Stimulated activated CD8-positive, alpha-beta memory T cell treated with anti-CD3 and anti-CD28 coated beads, Interleukin-2, amount 100 ng/mL, for 48 hours (primary cell): ENCODE data around the gene SLC38A6.

Experiments used
- DNase-seq, 2 donors: peaks; one replicate each; pipeline ENCODE4 v3.0.0-alpha.2; 2020; ENCODE audit warnings: low read depth in 2 of 2

Gene SLC38A6

DNA sequence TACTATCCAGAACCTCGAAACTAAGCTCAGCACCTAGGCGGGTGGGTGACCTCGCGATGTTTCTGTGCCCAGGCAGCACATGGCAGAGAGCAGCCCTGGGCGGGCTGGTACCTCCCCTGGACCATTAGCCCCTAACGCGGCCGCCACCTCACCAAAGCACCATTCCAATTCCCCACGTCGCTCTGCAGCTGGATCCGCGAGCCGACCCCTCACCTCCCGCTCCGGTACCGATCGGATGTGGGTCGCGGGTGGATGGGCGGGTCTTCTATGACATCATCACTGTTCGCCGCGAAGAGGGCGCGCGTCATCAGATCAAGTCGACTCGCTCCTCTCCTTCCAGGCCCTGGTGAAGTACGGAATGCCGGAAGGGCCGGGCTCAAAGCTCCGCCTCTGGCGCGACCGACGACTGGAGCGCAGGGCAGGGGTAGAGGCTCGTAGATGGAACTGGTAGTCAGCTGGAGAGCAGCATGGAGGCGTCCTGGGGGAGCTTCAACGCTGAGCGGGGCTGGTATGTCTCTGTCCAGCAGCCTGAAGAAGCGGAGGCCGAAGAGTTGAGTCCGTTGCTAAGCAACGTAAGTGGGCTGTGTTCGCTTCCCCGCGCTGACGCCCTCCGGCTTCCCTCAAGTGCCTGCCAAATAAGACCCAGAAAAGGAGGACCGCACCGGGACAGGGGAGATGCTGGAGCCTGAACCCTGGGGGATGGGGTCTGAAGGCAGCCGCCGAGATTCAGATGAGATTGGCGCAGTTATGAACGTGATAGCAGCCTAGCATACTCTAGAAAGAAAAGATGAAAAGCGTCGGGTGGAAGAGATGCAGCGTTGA is at the start of gene SLC38A6, which contains the start of gene TRMT5:
Gene SLC38A6 (plus strand): TSS at position 435 of the 822 bp plus-strand sequence. CDS start 33 bp downstream, at position 468.
Gene TRMT5 (minus strand): TSS at position 269 of the 822 bp plus-strand sequence. CDS start 106 bp downstream, at position 163.
- DNase-seq, result peak; percentile 72 to 88

DNA sequence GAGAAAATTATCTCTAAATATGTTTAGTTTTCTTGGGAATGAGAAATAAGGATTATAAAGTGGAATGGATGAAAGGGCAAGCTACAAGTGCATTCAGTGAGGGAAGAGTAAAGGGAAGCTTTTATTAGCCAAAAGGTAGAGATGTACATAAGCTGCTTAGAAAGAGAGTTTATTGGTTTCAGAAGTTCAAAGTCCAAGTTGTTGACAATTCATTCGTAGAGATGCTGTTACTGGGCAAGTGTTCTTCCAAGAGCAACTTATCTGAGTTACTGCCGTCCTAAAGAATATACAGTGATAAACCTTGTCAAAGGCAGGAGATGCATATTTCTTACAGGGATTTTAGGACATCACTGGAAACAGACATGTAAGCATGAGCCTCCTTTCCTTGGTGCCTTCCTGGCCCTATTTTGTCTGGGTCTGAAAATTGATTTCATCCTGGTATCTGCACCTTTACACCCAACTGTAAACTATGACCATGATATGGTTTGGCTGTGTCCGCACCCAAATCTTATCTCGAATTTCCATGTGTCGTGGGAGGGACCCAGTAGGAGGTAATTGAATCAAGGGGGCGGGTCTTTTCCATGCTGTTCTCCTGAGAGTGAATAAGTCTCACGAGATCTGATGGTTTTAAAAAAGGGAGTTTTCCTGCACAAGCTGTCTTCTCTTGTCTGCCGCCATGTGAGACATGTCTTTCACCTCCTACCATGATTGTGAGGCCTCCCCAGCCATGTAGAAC is 47.0 kb upstream of the SLC38A6 start:
- DNase-seq, result no peak

DNA sequence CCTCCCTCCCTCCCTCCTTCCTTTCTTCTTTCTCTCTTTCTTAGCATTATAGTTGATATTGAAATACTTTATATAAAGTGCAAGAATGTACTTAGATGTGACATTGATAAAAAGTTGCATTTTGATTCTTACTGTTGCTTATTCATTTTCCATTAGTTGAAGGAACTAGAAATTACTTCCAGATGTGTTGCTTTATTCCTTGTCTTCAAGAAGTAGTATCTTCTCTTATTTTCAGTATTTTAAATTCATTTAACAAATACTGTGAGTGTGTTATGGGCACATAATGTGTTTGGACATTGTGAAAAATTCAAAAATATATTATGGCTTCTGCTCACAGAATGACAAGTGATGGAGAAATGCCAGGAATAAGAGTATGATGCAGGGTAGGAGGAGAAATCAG is 45.7 kb upstream of the SLC38A6 start:
- no peak for DNase-seq

DNA sequence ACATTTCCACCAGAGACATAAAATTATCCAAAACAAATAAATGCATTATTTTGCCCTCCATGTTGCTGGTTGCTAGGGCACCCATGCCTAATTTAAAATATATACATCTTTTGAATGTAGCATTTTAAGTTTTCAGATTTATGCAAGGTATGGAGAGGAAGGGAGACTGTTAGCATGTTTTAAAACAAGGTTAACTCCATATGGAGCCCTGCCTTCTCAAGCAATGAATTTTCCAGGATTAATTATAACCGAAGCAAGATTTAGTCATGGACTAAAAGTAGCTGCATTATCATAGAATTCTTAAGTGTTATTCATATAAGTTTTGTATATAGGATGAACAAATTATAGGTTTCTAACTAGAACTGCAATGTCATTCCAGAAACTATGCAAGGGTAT is 37.4 kb upstream of the SLC38A6 start:
- DNase-seq, result no peak

GRCh38 chr14:60944204-60944603 is 36.8 kb upstream of the SLC38A6 start:
- no peak for DNase-seq

DNA sequence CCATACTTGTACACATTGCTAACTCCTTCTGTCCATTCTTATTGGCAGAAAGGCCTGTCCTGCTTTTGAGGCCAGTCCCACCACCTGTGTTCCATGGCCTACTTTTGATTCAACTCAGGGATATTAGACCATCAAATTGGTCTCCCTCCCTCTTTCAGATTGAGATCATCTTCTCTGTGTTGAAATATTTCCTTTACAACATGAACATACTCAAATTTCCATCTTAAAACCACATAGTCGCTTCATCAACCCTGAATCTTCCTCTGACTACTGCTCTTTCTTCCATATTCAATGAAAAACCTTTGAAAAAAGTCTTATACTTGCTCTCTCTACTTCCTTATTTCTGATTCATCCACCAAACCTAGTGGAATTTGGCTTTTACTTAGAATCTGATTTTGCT is 35.1 kb upstream of the SLC38A6 start:
- no peak for DNase-seq

DNA sequence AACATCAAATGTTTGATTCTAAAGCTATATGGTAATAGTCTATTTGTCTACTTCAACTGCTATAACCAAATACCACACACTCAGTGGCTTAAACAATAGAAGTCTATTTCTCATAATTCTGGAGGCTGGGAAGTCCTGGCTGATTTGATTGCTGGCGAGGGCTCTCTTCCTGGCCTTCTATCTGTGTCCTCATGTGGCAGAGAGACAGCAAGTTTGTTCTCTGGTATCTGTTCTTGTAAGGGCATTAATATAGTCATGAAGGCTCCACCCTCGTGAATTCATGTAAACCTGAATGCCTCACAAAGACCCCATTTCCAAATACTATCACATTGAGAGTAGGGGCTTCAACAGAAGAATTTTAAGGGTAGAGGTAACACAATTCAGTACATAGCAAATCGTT is 34.3 kb upstream of the SLC38A6 start:
- no peak for DNase-seq

DNA sequence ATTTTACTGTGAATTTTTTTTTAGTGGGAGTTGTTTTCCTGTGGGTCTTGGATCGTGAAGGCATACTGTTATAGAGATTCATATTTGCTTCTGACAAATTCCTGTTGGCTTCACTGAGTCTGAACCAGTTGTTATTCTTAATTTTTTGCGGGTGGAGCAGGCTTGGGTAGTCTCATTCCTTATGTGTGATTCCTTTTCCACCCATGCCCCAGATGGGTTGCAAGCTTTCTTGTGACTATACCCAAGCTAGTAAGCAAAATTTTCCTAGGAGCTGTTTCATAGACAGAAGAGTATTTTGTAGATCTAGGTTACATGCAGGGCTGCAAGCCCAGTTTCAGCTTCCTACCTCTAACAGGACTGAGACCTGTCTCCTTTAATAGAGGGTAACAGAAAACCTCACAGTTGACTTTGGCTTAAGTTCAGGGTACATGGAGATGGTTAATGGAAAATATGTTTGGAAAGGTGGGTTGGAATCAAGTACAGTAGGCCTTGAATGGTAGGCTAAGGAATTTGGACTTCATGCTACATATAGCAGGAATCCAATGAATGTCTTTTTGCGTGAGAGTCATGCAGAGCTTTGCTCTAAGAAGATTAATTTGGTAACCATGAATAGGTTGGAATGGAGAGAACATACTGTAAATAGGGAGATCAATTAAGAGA is 29.1 kb upstream of the SLC38A6 start:
- DNase-seq, result no peak

GRCh38 chr14:60956202-60956601 is 24.8 kb upstream of the SLC38A6 start:
- no peak for DNase-seq

- no peak for DNase-seq
Measured at GRCh38 chr14:60956632-60957031, 24.4 kb upstream of the SLC38A6 start.

- DNase-seq, result no peak
Measured at GRCh38 chr14:60958146-60958545, 22.9 kb upstream of the SLC38A6 start.

DNA sequence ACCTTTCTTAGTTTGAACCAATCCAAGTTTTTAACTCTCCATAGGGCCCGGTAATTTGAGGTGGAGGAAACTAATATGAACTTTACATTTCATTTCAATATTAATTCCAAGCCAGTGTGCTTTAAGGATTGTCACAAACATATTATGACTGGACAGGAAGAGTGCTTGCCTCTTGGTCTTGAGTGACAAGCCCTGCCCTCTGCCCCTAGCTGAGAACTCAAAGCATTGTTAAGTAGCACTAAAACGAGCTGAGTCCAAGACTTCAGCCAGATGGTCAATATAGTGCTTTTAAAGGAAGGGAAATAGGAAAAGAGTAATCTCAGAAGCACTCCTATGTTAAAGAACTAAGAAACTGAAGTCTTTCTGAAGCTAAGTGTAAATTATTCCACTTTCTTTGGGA is 17.3 kb upstream of the SLC38A6 start:
- DNase-seq, result no peak

DNA sequence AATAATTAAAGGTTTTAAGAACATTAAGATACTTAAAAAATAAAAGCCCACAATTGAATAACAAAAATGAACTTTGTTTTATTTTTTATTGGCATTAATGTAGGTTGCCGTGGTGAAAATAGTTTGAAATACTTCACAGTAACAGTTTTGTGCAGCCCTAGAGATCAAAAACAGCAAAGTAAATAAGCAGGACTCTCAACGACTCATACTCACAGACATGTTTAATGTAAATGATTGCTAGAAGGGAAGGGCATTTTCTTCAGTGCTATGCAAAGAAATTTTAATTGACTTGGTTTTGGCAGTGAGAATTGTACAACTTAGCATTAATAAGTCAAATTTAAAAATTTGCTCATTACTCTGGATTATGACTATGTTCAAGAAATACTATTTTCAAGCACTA is 16.1 kb upstream of the SLC38A6 start:
- DNase-seq, result no peak

DNA sequence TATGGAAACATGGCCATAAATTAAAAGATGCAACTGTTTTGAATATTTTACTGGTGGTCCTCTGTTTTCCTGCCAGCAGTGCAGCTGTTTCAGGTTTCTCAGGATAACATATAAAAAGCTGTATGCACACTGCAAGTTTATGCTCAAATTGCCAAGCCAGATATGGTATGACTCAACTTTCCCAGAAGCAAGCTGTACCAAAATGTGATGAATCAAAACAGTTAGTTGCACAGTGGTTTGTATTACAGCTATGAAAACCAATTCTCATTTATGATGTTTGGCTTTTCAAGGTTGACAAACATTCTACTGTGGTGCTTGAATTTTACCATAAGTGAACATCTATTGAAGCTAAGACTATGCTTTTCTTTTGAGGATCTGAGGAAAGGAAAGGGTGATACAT is 15.6 kb upstream of the SLC38A6 start:
- no peak for DNase-seq

DNA sequence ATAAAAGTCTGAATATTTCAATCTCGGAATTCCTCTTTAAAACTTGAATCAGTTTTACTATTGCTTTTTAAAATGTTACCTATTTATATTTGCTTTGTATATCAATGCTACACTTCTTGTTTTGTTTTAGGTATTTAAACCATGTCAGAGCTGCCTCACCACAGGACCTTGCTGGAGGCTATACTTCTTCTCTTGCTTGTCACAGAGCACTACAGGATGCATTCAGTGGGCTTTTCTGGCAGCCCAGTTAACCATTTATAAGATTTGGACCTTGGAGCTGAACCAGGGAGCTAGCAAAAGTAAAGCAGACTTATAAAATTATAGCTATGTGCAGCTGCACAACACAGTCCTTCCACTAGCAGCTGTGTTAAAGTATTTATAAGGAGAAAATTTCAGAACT is 12.9 kb upstream of the SLC38A6 start:
- no peak for DNase-seq

- no peak for DNase-seq
Measured at GRCh38 chr14:60968671-60969070, 12.4 kb upstream of the SLC38A6 start.

- no peak for DNase-seq
Measured at GRCh38 chr14:60970146-60970545, 10.9 kb upstream of the SLC38A6 start.

- DNase-seq, result no peak
Measured at GRCh38 chr14:60971271-60971670, 9.8 kb upstream of the SLC38A6 start.

- no peak for DNase-seq
Measured at GRCh38 chr14:60972295-60972694, 8.8 kb upstream of the SLC38A6 start.

- no peak for DNase-seq
Measured at GRCh38 chr14:60973070-60973469, 8.0 kb upstream of the SLC38A6 start.

DNA sequence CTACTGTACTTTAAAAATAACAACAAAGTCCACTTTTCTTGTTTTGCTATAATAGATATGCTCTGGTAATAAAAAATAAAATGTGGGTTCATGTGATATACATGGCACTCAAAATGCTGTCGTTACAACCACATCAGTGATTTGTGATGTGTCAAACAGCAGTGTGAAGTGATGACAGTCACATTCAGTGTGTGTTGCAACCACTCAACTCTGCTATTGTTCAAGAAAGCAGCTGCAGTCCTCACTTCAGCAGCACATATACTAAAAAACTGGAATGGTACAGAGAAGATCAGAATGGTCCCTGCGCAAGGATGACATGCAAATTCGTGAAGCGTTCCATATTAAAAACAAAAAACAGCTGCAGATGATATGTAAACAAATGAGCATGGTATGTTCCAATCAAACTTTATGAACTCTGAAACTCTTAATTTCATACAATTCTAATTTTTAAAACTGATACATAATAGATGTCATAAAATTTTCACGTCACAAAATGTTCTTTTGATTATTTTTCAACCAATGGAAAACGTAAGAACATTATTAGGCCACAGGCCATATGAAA is 6.9 kb upstream of the SLC38A6 start:
- DNase-seq, result no peak

DNA sequence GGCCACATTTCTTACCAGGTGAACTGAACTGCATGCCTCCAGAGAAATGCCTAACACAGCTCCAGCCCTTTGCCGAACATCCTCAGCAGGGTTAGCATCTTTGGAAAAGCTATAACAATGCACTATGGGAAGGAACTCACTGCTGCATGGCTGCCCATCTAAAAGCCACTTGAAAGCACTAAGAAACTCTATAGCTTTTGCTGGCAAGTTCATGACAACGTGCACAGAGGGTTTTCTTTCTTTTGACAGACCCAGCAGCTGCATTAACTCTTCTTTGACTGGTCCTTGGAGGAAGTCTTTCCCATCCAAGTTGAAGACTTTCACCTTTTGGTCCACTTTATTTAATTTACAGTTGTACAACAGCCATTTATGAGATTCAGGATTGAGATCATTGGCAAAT is 5.5 kb upstream of the SLC38A6 start:
- DNase-seq, result no peak
